ENCODE data around the gene PADI1. TPM values are rescaled to one million over a fixed set of nuclear protein-coding genes. Genes with fewer than 3 reads are reported as not detected.

The PADI1 gene
- total and polyA plus RNA-seq, 2 of the 8 experiments (the other 6 are each of a cell fraction or from before 2014, with no cell fraction given) = 0.20 to 0.30 TPM

DNA sequence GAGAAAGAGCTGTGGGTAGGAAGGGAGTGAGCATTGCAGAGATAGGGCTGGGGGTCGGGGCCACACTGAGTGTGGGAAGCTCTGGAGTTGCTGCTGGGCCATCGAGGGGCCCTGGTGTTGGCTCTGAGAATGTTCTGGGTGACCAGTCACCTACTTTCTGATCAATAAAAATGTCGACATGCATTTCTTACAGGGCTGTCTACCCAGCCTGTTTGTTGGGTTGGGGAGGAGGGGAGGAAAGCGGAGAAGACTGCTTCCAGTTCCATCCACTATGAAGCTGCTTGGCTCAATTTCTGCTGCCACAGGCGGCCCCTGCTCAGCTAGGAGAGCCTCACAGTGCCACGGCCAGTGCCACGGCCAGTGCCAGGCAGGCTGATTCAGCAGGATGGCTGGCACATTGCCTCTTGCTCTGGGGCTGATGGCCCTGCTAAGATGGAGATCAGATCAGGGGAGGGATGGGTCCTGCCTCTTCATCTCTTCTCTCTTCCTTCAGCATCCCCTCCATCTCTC, 40.9 kb downstream of the PADI1 start (continued):
- TF ChIP-seq, protein P1, sequence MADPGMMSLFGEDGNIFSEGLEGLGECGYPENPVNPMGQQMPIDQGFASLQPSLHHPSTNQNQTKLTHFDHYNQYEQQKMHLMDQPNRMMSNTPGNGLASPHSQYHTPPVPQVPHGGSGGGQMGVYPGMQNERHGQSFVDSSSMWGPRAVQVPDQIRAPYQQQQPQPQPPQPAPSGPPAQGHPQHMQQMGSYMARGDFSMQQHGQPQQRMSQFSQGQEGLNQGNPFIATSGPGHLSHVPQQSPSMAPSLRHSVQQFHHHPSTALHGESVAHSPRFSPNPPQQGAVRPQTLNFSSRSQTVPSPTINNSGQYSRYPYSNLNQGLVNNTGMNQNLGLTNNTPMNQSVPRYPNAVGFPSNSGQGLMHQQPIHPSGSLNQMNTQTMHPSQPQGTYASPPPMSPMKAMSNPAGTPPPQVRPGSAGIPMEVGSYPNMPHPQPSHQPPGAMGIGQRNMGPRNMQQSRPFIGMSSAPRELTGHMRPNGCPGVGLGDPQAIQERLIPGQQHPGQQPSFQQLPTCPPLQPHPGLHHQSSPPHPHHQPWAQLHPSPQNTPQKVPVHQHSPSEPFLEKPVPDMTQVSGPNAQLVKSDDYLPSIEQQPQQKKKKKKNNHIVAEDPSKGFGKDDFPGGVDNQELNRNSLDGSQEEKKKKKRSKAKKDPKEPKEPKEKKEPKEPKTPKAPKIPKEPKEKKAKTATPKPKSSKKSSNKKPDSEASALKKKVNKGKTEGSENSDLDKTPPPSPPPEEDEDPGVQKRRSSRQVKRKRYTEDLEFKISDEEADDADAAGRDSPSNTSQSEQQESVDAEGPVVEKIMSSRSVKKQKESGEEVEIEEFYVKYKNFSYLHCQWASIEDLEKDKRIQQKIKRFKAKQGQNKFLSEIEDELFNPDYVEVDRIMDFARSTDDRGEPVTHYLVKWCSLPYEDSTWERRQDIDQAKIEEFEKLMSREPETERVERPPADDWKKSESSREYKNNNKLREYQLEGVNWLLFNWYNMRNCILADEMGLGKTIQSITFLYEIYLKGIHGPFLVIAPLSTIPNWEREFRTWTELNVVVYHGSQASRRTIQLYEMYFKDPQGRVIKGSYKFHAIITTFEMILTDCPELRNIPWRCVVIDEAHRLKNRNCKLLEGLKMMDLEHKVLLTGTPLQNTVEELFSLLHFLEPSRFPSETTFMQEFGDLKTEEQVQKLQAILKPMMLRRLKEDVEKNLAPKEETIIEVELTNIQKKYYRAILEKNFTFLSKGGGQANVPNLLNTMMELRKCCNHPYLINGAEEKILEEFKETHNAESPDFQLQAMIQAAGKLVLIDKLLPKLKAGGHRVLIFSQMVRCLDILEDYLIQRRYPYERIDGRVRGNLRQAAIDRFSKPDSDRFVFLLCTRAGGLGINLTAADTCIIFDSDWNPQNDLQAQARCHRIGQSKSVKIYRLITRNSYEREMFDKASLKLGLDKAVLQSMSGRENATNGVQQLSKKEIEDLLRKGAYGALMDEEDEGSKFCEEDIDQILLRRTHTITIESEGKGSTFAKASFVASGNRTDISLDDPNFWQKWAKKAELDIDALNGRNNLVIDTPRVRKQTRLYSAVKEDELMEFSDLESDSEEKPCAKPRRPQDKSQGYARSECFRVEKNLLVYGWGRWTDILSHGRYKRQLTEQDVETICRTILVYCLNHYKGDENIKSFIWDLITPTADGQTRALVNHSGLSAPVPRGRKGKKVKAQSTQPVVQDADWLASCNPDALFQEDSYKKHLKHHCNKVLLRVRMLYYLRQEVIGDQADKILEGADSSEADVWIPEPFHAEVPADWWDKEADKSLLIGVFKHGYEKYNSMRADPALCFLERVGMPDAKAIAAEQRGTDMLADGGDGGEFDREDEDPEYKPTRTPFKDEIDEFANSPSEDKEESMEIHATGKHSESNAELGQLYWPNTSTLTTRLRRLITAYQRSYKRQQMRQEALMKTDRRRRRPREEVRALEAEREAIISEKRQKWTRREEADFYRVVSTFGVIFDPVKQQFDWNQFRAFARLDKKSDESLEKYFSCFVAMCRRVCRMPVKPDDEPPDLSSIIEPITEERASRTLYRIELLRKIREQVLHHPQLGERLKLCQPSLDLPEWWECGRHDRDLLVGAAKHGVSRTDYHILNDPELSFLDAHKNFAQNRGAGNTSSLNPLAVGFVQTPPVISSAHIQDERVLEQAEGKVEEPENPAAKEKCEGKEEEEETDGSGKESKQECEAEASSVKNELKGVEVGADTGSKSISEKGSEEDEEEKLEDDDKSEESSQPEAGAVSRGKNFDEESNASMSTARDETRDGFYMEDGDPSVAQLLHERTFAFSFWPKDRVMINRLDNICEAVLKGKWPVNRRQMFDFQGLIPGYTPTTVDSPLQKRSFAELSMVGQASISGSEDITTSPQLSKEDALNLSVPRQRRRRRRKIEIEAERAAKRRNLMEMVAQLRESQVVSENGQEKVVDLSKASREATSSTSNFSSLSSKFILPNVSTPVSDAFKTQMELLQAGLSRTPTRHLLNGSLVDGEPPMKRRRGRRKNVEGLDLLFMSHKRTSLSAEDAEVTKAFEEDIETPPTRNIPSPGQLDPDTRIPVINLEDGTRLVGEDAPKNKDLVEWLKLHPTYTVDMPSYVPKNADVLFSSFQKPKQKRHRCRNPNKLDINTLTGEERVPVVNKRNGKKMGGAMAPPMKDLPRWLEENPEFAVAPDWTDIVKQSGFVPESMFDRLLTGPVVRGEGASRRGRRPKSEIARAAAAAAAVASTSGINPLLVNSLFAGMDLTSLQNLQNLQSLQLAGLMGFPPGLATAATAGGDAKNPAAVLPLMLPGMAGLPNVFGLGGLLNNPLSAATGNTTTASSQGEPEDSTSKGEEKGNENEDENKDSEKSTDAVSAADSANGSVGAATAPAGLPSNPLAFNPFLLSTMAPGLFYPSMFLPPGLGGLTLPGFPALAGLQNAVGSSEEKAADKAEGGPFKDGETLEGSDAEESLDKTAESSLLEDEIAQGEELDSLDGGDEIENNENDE (IDR thresholded peaks at IDR 0.05; ENCODE audit: insufficient replicate concordance, low read length) = no peak
- TF ChIP-seq FOSL1 (IDR thresholded peaks at IDR 0.05; ENCODE audit: insufficient read depth, low read depth, low read length) = no peak
- no peak for TF ChIP-seq NRF1 (IDR thresholded peaks at IDR 0.05; ENCODE audit: low read depth, low read length)
- no peak for TF ChIP-seq TAF1 (IDR thresholded peaks at IDR 0.05; ENCODE audit: low read depth, low read length)
- no peak for TF ChIP-seq SIX5 (IDR thresholded peaks at IDR 0.05; ENCODE audit: low read depth, low read length)
- TF ChIP-seq JUND (IDR thresholded peaks at IDR 0.05; ENCODE audit: low read length) = no peak
- TF ChIP-seq, protein P2, sequence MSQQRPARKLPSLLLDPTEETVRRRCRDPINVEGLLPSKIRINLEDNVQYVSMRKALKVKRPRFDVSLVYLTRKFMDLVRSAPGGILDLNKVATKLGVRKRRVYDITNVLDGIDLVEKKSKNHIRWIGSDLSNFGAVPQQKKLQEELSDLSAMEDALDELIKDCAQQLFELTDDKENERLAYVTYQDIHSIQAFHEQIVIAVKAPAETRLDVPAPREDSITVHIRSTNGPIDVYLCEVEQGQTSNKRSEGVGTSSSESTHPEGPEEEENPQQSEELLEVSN (IDR thresholded peaks at IDR 0.05) = no peak
- TF ChIP-seq CEBPB (IDR thresholded peaks at IDR 0.05; ENCODE audit: low read depth, low read length) = no peak
- TF ChIP-seq BACH1 (IDR thresholded peaks at IDR 0.05; ENCODE audit: low read length) = no peak
- no peak for TF ChIP-seq SUZ12 (IDR thresholded peaks at IDR 0.05; ENCODE audit: low read length)
